ENCODE results near the gene RPSA.
"Not testable (repeated sequence)": the region's sequence is repeated elsewhere in the genome, so short reads cannot be mapped to it uniquely, and the experiment has no call there.

The RPSA gene

DNA sequence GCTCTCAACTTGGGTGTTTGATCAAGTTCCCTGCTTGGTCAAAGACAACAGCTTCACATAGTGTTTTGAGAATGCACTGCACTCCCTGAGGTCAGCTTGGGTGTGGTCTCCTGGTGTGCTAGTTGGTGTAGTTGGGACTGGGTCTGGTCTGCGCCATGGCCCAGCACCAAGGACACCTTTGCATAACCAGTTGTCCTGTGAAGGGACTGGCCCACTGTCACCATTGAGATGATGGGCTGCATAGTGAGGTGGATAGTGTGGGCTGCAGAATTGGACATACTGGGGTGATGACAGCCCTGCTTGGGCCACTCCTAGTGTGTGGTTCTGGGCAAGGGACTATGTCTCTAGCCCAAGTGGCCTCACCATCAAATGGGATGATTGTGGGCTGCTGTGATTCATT is 9.5 kb downstream of the RPSA start:
- no peak for DNase-seq

DNA sequence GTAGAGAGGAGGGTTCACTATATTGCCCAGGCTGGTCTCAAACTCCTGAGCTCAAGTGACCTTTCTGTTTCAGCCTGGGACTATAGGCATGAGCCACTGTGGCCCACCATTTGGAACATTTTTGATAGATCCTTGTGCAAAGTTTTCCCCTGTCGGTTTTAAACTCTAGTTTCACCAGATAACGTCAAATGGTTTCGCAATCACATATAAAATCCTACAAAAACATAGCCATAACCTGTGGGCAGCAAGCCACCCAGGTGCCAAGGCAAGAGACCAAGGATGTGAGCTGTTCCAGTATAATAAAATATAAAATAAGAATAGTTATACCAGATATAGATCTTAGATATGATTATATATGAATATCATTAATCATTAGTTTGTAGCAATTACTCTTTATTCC is 10.5 kb downstream of the RPSA start:
- DNase-seq, result not testable (repeated sequence)

DNA sequence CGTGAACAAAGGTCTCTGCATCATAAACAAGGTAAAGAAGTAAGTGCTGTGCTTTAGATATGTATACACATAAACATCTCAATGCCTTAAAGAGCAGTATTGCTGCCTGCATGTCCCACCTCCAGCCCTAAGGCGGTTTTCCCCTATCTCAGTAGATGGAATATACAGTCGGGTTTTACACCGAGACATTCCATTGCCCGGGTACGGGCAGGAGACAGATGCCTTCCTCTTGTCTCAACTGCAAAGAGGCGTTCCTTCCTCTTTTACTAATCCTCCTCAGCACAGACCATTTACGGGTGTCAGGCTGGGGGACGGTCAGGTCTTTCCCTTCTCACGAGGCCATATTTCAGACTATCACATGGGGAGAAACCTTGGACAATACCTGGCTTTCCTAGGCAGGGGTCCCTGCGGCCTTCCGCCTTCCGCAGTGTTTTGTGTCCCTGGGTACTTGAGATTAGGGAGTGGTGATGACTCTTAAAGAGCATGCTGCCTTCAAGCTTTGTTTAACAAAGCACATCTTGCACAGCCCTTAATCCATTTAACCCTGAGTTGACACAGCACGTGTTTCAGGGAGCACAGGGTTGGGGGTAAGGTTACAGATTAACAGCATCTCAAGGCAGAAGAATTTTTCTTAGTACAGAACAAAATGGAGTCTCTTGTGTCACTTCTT is 12.2 kb downstream of the RPSA start:
- not testable (repeated sequence) for DNase-seq

DNA sequence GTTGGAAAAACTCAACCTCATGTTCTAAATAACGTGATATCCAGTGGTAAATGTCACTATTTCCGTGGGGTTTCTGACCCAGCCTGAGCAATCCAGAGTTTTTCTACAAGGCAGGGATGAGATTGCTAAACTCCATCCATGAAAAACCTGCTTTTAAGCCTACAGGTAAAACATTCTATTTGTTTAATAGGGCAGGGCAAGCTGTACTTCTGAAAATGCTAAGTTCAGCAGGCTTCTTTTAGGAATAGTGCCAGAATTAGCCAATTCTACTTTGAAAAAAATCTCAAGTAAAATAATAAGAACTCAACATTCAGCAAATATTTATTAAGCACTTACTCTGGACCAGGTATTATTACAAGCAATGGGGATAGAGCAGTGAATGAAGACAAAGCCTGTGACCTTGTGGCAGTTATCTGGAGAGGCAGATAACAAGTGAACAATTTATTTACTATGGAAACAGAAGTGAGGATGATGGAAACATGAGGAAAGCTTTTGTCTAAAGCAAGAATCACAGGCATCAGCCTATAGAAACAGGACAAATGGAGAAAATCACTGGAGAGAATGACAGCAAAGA is 13.3 kb downstream of the RPSA start:
- no peak for DNase-seq

DNA sequence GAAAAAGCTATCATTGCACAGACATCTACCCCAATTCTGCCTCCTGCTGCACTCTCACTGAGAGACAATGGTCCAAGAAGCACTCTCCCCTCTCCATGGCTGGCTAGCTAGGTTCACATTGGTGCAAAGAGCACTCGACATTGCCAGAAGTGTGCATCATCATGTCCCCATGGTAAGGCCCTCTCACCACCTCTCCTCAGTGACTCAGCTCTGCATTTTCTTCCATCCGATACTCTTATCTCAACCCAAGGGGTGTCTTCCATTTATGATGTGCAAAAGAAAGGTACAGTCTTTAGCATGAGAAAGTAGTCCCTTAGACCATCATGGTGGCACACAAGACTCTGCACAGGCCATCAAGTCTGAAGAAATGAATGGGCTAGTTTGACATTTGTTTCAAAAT is 14.0 kb downstream of the RPSA start:
- no peak for DNase-seq

DNA sequence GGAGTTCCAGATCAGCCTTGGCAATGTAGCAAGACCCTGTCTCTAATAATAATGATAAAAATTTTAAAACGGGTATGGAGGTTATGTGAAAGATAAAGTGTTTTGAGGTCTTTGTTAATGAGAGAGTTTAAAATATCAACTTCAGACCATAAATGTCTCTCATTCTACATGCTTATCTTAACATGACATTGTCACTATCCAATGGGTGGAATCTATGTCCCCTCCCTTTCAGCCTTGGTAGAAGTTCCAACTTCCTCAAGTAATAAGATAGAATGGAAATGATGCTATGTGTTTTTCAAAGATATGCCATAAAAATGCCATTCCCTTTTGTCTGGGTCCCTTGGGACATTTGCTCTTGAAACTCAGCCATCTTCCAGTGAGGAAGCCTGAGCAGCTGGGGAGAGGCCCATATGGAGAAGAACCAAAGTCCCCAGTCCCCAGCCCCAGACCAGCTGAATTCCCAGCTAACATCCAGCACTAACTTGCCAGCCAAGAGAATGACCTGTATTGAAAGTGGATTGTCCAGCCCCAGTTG is 17.0 kb downstream of the RPSA start:
- DNase-seq, result no peak

DNA sequence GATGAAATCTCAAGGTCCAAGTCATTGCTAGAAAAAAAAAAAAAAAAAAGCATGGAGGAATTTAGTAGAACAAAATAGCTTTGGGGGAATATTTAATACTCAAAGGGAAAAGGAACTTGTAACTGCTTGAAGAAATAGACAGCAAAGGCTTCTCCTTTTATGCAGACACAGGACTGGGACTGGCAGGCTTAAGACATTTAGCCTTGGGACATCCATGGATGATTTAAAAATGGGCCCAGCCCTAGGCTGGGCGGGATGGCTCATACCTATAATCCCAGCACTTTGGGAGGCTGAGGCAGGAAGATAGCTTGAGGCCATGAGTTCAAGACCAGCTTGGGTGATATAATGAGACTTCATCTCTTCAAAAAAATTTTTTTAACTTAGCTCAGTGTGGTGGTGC is 19.8 kb downstream of the RPSA start:
- no peak for DNase-seq

DNA sequence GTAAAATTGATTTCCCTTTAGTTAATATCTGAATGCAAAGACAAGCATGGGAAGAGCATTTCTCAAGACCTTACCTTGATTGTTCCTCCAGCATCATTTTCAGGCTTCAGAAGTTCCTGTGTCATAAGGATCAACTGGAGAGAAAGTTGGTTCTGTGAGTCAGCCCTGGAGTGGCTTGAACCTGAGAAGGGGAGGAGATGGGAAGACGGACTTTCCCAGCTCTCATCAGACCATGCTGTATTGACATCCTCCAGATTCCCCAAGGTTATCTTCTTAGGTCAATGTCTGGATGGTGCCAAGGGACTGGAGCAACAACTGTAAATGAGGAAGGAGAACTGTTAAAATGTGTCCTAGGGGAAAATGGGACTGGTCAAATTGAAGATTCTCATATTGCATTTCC is 21.0 kb downstream of the RPSA start:
- no peak for DNase-seq

DNA sequence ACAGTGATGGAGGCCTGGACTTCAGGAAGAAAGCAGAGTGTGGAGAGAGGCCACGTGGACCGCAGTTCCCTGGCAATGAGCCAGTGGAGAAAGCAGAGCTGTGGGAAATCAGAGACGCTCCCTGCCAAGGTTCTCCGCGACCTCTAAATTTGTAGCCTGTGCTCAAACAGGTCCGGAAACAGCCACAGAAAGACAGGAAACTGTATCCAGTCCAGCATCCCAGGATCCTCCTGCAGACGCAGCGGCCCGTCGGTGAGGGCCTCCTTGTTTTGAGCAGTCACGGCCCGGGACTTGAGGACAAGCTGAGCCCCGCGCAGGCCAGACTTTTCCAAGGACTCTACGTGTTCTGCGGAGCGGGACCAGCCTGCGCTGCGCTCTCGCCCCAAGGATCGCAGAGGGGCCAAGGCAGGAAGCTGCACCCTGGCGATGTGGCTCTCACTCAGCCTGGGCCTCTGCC is 22.3 kb downstream of the RPSA start:
- DNase-seq, result no peak

DNA sequence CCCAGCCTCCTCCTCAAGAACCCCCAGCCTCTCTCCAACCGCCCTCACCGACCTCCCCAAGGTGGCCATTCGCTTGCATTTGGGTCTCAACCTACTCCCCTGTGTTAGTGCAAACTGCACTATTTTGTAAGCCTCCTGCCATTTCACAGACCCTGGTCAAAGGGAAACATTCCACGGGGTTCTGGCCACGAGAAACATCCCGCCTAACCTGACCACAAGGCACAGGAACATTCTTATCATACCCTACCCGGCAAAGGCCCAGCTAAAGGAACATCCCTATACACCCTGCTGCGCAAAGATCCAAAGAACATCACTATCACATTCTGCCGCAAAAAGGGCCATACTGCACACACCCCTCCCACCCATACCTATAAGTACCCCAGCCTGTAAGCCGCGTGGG is 22.9 kb downstream of the RPSA start:
- DNase-seq, result no peak

DNA sequence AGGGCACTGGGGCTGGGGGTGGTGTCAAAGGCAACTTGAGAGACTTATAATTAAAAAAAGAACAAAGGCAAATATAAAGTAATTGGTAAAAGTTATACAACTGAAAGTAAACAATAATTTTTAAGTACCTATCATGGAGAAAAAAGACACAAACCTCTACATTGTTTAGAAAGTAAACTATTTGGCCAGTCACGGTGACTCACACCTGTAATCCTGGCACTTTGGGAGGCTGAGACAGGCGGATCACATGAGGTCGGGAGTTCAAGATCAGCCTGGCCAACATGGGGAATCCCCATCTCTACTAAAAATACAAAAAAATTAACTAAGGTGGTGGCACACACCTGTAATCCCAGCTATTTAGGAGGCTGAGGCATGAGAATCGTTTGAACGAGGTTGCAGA is 25.8 kb downstream of the RPSA start:
- no peak for DNase-seq

DNA sequence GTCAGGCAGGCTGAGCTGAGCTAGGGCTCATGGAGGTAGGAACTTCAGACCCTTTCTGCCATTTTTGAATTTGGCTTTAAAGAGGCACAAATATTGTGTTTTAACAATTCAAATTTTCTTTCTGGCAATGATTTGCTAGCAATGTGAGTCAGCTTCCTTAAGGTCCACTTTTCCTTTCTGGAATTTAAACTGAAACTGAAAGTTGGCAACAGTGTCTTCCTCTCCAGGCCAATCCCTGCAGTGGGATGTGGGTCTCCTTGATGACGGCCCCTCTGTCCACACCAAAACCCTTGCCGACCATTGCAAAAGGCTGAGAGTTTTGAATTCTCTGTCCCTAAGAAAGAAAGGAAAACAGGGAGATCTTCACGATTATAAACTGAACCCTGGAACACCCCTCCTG is 27.1 kb downstream of the RPSA start:
- DNase-seq, result no peak

DNA sequence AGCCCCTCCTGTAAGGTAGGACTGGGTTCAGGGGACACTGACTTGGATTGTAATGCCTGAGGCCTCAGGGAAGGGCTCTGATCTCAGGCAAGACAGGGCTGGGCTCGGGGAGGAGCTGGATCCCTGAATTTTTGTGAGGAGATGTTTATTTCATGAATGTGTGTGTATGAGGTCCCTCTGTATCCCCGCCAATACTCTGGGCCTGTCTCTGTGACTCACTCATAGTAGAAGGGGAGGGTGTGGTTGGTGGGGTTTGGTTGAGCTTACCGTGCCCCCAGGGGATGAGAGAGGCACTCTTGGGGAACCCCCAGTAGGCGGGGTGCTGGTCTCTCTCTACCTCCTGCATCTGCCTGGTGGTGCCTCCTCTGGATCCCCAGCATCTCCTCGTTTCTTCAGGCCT is 28.1 kb downstream of the RPSA start:
- DNase-seq, result no peak

DNA sequence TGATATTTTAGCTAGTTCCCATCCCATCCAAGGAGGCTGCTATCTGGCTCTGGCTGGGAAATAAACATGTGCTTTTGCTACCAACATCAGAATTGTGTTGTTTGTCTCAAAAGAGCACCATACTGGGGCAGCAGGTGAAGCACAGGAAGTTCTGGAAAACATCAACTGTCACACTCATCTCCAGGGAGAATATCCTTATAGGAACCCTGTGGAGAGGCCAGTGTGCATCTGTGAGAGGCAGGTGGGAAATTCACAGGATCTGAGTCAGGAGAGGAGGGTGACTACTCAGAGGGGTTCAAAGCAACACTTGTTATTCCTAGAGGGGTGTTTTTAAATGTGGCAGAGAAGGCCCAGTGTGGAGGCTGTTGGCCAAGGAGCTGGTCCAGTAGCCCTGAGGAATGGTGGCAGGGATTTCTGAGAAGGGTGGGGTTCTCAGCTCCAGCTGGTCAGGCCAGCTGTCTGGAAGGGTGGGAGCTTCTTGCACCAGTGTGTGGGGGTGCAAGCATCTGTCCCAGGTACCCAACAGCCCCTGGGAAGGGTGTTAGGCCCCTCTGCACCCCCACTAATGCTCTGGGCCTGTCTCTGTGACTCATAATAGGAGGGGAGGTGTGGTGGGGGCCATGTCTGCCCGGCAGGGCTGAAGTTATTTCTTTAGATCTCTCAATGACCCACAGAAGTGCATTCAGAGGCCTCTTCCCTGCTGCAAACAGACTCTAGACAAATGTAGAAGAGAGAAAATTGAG is 28.7 kb downstream of the RPSA start:
- DNase-seq, result no peak

DNA sequence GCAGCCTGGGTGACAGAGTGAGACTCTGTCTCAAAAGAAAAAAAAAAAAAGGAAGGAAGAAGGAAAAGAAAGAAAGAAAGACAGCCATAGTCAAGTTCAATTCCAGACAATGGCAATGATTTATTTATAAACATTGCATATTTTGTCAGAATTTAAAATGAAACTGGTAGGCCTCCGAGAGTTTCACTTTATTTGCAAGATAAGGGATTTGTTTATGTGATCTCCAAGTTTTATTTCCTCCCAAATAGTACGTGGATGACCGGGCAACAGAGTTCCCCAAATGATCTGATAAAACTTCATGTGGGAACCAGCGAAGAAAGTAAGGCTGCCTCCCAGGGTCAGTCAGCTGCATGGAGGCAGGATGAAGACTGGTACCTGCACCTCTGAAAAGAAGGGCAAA is 32.4 kb downstream of the RPSA start:
- DNase-seq, result no peak

DNA sequence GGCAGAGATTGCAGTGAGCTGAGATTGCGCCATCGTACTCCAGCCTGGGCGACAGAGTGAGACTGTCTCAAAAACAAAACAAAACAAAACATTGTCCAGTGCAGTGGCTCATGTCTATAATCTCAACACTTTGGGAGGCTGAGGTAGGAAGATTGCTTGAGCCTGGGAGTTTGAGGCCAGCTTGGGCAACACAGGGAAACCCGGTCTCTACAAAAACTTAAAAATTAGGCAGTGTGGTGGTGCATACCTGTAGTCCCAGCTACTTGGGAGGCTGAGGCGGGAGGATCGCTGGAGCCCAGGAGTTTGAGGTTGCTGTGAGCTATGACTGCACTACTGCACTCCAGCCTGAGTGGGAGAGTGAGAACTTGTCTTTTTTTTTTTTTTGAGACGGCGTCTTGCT is 33.8 kb downstream of the RPSA start:
- DNase-seq, result no peak

DNA sequence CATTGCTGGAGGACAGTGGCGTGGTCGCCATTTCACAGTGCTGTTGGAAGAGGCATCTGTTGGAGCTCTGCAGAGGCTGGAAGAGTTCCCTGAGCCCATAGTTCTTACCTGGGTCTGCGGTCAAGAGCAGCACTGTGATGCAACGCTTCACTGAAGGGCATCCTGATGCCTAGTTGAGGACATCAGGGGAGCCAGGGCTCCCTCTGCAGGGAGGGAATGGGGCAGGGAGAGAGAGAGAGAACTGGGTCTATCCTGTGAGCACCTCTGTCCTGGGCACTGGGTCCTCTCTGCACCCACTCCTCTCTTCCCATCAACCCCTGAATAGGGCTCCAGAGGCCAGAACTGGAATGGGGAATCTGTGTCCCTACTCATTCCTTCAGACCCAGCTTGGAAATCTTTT is 37.0 kb downstream of the RPSA start:
- DNase-seq, result no peak

DNA sequence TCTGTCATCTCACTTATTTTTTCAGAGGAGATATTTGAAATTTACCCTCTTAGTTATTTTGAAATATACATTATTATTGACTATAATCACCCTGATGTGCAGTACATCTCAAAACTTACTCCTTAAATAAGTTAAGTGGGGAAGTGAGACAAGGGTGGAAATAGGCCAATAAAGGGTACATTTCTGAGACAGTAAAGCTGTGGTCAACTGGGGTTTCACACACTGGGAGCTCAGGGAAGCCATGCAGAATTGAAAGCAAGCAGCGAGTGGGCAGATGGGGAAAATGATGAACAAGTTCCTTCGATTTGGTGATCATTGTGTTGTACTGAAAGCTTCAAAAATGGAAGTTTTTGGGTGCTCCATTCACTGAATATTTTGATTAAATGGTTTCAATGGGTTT is 39.4 kb downstream of the RPSA start:
- DNase-seq, result no peak

DNA sequence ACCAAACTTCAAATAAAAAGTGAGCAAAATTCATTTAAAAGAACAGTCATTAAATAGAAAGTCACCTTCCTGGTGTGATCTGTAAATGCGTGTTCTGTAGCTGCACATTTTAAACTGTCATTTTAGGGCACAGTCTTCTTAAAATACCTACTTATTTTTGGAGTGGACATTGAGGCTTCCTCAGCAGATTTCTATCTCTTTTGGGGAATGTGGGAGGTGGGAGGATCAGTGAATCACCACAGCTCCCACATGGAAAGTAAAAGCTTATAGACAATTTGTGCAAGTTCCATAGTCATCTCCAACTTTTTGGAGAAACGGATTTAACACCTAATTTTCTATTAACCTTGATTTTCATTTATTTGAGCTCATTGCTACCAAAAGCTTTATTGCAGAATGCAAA is 39.9 kb downstream of the RPSA start:
- DNase-seq, result no peak

DNA sequence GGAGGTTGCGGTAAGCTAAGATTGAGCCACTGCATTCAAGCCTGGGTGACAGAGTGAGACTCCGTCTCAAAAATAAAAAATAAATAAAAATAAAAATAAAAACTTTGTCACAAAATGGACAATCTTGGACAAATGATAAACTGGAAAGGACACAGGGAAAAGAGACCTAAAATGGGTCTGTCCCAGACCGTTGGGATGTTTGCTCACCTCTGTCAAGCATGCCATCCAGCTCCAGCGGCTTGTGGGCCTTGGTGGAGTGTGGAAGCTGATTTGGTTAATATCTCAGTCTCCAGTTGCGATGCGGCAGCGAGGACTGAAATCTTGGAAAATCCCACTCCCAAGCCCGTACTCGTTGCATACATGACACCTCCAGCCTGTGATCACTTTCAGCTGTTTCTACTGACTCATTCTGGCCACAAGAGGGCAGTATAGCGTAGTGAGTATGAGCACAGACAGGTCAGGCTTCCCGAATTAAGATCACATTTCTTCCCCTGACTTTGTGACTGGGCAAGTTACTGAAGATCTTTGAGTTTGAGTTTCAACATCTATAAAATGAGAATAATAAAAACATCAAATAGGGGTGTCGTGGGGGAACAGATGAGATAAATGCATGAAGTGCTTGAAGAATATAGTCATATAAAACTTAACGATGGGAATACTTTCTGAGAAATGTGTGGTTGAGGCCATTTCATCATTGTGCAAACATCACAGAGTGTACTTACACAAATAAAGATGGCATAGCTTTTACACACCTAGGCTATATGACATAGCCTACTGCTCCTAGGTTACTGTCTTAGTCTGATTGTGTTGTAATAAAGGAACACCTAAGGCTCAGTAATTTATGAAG is 41.3 kb downstream of the RPSA start:
- DNase-seq, result peak; percentile 52

DNA sequence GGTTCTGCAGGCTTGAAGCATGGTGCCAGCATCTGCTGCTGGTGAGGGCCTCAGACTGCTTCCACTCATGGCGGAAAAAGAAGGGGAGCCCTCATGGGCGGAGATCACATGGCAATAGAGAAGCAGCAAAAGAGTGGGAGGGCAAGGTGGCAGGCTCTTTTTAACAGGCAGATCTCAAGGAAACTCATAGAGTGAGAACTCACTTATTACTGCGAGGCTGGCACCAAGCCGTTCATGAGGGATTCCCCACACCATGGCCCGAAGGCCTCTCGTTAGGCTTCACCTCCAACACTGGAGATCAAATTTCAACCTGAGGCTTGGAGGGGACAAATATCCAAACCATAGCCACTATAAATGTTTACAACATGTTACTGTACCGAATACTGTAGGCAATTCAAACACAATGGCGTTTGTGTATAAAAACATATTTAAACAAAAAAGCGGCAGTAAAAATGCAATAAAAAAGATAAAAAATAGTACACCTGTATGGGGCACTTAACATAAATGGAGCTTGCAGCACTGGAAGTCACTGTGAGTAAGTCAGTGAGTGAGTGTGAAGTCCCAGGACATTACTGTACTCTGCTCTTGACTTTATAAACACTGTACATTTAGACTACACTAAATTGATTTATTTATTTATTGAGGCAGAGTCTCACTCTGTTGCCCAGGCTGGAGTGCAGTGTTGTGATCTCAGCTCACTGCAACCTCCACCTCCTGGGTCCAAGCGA is 42.1 kb downstream of the RPSA start:
- no peak for DNase-seq

DNA sequence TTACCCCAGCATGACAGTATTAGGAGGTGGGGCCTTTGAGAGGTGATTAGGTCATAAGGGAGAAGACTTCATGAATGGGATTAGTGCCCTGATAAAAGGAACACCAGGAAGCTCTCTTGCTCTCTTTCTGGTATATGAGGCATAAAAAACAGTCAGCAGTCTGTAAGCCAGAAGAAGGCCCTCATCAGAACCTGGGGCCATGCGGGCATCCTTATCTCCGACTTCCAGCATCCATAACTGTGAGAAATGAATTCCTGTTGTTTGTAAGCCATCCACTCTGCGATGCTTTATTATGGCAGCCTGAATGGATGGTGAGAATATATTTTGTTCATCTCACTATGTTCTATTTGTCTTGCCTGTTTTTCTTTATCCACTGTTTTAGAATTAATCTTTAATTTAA is 43.3 kb downstream of the RPSA start:
- DNase-seq, result no peak

Measured in right kidney (tissue), 1 donor.